Fibroblast of the aortic adventitia (primary cell): ENCODE results near the gene SMIM13. TPM values are rescaled to one million over a fixed set of nuclear protein-coding genes. Genes with fewer than 3 reads are reported as not detected.

Experiments used
- DNase-seq: peaks from one replicate; pipeline ENCODE4 v3.0.0-alpha.2; 2010; ENCODE audit warnings: low read depth
- H3K4me3 ChIP-seq: 2 replicates; pipeline ENCODE4 v1.5.1; 2011; ENCODE audit warnings: low read depth, mild to moderate bottlenecking, control low read depth, low read length, moderate library complexity
- CTCF ChIP-seq: IDR thresholded peaks from 2 replicates; pipeline ENCODE4 v1.5.1; 2011; ENCODE audit warnings: mild to moderate bottlenecking, low read length, control low read depth, inconsistent platforms; ENCODE audit not compliant: insufficient read depth
- total RNA-seq: library from RNA; depleted of rRNA; stranded (reverse); fragments of >200 nt; gene quantifications from 2 replicates; pipeline ENCODE4 v1.2.3, GENCODE V29; 2012; ENCODE audit warnings: low replicate concordance

SMIM13 gene
- total RNA-seq, 1 donor = 8.1 TPM

GRCh38 chr6:11172501-11173327 is 79.1 kb downstream of the SMIM13 start:
- peak; percentile 76 for TF ChIP-seq CTCF
- H3K4me3 ChIP-seq = no peak overlapping the region
- peak; percentile 56 for DNase-seq

- no peak for DNase-seq
- TF ChIP-seq CTCF = no peak
- H3K4me3 ChIP-seq = no peak overlapping the region
These were observed 80.6 kb downstream of the SMIM13 start for GRCh38 chr6:11174242-11174611.

GRCh38 chr6:11177271-11177670 is 83.6 kb downstream of the SMIM13 start:
- TF ChIP-seq CTCF = no peak

GRCh38 chr6:11179088-11179418 is 85.4 kb downstream of the SMIM13 start:
- H3K4me3 ChIP-seq = no peak overlapping the region
- no peak for DNase-seq
- no peak for TF ChIP-seq CTCF

More at GRCh38 chr6:11177271-11177670, 83.6 kb downstream of the SMIM13 start:
- H3K4me3 ChIP-seq = no peak overlapping the region
- no peak for DNase-seq

GRCh38 chr6:11179419-11180202 is 86.0 kb downstream of the SMIM13 start:
- TF ChIP-seq CTCF = no peak
- H3K4me3 ChIP-seq = no peak overlapping the region
- DNase-seq = no peak

- DNase-seq = no peak
These were observed 88.0 kb downstream of the SMIM13 start for GRCh38 chr6:11181478-11182136.

More at GRCh38 chr6:11181478-11182136, 88.0 kb downstream of the SMIM13 start:
- TF ChIP-seq CTCF = no peak
- H3K4me3 ChIP-seq = no peak overlapping the region
